ENCODE results near the gene EPRS1. TPM values are rescaled to one million over a fixed set of nuclear protein-coding genes. Genes with fewer than 3 reads are reported as not detected.
"Not testable (repeated sequence)": the region's sequence is repeated elsewhere in the genome, so short reads cannot be mapped to it uniquely, and the experiment has no call there.

The EPRS1 gene
- total RNA-seq, 1 donor from 2014 or later = 60.1 TPM

GRCh38 chr1:220044678-220045355 lies 1.5 kb downstream of the EPRS1 start:
- intact Hi-C loops (cut with DNase I) = no loop called here

GRCh38 chr1:220043646-220044045 lies 2.7 kb downstream of the EPRS1 start:
- no peak for DNase-seq (ENCODE audit: missing footprints)
- no peak for ATAC-seq
- intact Hi-C loops (cut with DNase I) = no loop called here

More at GRCh38 chr1:220044678-220045355, 1.5 kb downstream of the EPRS1 start:
- ATAC-seq (no peak), DNase-seq (ENCODE audit: missing footprints) (no peak)

- ATAC-seq (no peak), DNase-seq (ENCODE audit: missing footprints) (no peak)
- intact Hi-C loops (cut with DNase I) = no loop called here
Observed at GRCh38 chr1:220040028-220040596, 6.2 kb downstream of the EPRS1 start.

GRCh38 chr1:220038640-220039039 lies 7.7 kb downstream of the EPRS1 start:
- ATAC-seq = no peak
- no peak for DNase-seq (ENCODE audit: missing footprints)
- intact Hi-C loops (cut with DNase I) = no loop called here

- intact Hi-C loops (cut with DNase I); DNase-seq (ENCODE audit: missing footprints); ATAC-seq: not testable (repeated sequence)
Observed at GRCh38 chr1:220037810-220038209, 8.5 kb downstream of the EPRS1 start.

GRCh38 chr1:220032911-220033310 lies 13.4 kb downstream of the EPRS1 start:
- DNase-seq (ENCODE audit: missing footprints) = no peak
- intact Hi-C loops (cut with DNase I) = no loop called here

GRCh38 chr1:220031287-220031686 lies 15.0 kb downstream of the EPRS1 start:
- no peak for ATAC-seq
- DNase-seq (ENCODE audit: missing footprints) = no peak
- intact Hi-C loops (cut with DNase I) = no loop called here

More at GRCh38 chr1:220032911-220033310, 13.4 kb downstream of the EPRS1 start:
- no peak for ATAC-seq

- ATAC-seq (no peak), DNase-seq (ENCODE audit: missing footprints) (no peak)
- intact Hi-C loops (cut with DNase I) = no loop called here
Observed at GRCh38 chr1:220028346-220028895, 17.9 kb downstream of the EPRS1 start.

GRCh38 chr1:220019071-220019470 lies 27.2 kb downstream of the EPRS1 start:
- DNase-seq (ENCODE audit: missing footprints) = no peak
- intact Hi-C loops (cut with DNase I) = no loop called here
- no peak for ATAC-seq

GRCh38 chr1:220013497-220013896 lies 32.8 kb downstream of the EPRS1 start:
- no peak for DNase-seq (ENCODE audit: missing footprints)
- intact Hi-C loops (cut with DNase I) = no loop called here

GRCh38 chr1:220012259-220012658 lies 34.0 kb downstream of the EPRS1 start:
- ATAC-seq (no peak), DNase-seq (ENCODE audit: missing footprints) (no peak)
- intact Hi-C loops (cut with DNase I) = no loop called here

More at GRCh38 chr1:220013497-220013896, 32.8 kb downstream of the EPRS1 start:
- no peak for ATAC-seq

GRCh38 chr1:220011620-220012019 lies 34.7 kb downstream of the EPRS1 start:
- ATAC-seq = no peak
- intact Hi-C loops (cut with DNase I) = no loop called here
- DNase-seq (ENCODE audit: missing footprints) = no peak

- no peak for DNase-seq (ENCODE audit: missing footprints)
- intact Hi-C loops (cut with DNase I) = no loop called here
- ATAC-seq = no peak
Observed at GRCh38 chr1:220007438-220007837, 38.9 kb downstream of the EPRS1 start.

GRCh38 chr1:220005489-220005888 lies 40.8 kb downstream of the EPRS1 start:
- intact Hi-C loops (cut with DNase I) = no loop called here
- DNase-seq (ENCODE audit: missing footprints) (no peak), ATAC-seq (no peak)

GRCh38 chr1:220003610-220004299 lies 42.5 kb downstream of the EPRS1 start:
- DNase-seq (ENCODE audit: missing footprints) = no peak
- intact Hi-C loops (cut with DNase I) = no loop called here
- no peak for ATAC-seq

- no peak for ATAC-seq
- intact Hi-C loops (cut with DNase I) = no loop called here
Observed at GRCh38 chr1:220003015-220003414, 43.3 kb downstream of the EPRS1 start.

GRCh38 chr1:220001095-220001501 lies 45.2 kb downstream of the EPRS1 start:
- ATAC-seq (no peak), DNase-seq (ENCODE audit: missing footprints) (no peak)
- intact Hi-C loops (cut with DNase I) = no loop called here

More at GRCh38 chr1:220003015-220003414, 43.3 kb downstream of the EPRS1 start:
- DNase-seq (ENCODE audit: missing footprints) = no peak

- intact Hi-C loops (cut with DNase I) = no loop called here
- no peak for ATAC-seq
Observed at GRCh38 chr1:219999821-220000220, 46.5 kb downstream of the EPRS1 start.

More at GRCh38 chr1:219999821-220000220, 46.5 kb downstream of the EPRS1 start:
- no peak for DNase-seq (ENCODE audit: missing footprints)

Data from Right ventricle myocardium inferior (tissue), 1 donor.